ENCODE measurements around the gene MRAS.

MRAS gene

GRCh38 chr3:138351151-138351550 lies 2.8 kb downstream of the MRAS start:
- DNase-seq (ENCODE audit: extremely low read depth, insufficient read length), result no peak
- Histone ChIP-seq H3K27me3 (replicated peaks; ENCODE audit: control insufficient read depth, insufficient read depth, low read length) (peaks cover 3% of the 10 kb centered on the region), H3K36me3 (ENCODE audit: control insufficient read depth, insufficient read depth, low read length) (no peaks in the 10 kb centered on the region), H3K4me3 (replicated peaks; ENCODE audit: low read depth, low read length) (no peak overlapping the region)
- TF ChIP-seq CTCF (IDR thresholded peaks at IDR 0.05; ENCODE audit: insufficient read depth, low read length, poor library complexity, severe bottlenecking), result no peak

GRCh38 chr3:138351916-138352550 lies 3.7 kb downstream of the MRAS start:
- H3K4me3 ChIP-seq (replicated peaks; ENCODE audit: low read depth, low read length), result no peak overlapping the region
- H3K27me3 ChIP-seq (replicated peaks; ENCODE audit: control insufficient read depth, insufficient read depth, low read length), result peaks cover 3% of the 10 kb centered on the region
- no peak for DNase-seq (ENCODE audit: extremely low read depth, insufficient read length)
- no peaks in the 10 kb centered on the region for H3K36me3 ChIP-seq (ENCODE audit: control insufficient read depth, insufficient read depth, low read length)
- no peak for TF ChIP-seq CTCF (IDR thresholded peaks at IDR 0.05; ENCODE audit: insufficient read depth, low read length, poor library complexity, severe bottlenecking)

GRCh38 chr3:138354376-138354775 lies 6.0 kb downstream of the MRAS start:
- no peak overlapping the region for H3K4me3 ChIP-seq (replicated peaks; ENCODE audit: low read depth, low read length)
- no peaks in the 10 kb centered on the region for H3K36me3 ChIP-seq (ENCODE audit: control insufficient read depth, insufficient read depth, low read length)
- peaks cover under 1% of the 10 kb centered on the region for H3K27me3 ChIP-seq (replicated peaks; ENCODE audit: control insufficient read depth, insufficient read depth, low read length)
- TF ChIP-seq CTCF (IDR thresholded peaks at IDR 0.05; ENCODE audit: insufficient read depth, low read length, poor library complexity, severe bottlenecking), result no peak
- no peak for DNase-seq (ENCODE audit: extremely low read depth, insufficient read length)

- no peak for TF ChIP-seq CTCF (IDR thresholded peaks at IDR 0.05; ENCODE audit: insufficient read depth, low read length, poor library complexity, severe bottlenecking)
- no peaks in the 10 kb centered on the region; the same call in none of the 2 replicates for H3K27me3 ChIP-seq (replicated peaks; ENCODE audit: control insufficient read depth, insufficient read depth, low read length)
- H3K4me3 ChIP-seq (replicated peaks; ENCODE audit: low read depth, low read length), result no peak overlapping the region
- DNase-seq (ENCODE audit: extremely low read depth, insufficient read length), result no peak
- H3K36me3 ChIP-seq (ENCODE audit: control insufficient read depth, insufficient read depth, low read length), result no peaks in the 10 kb centered on the region
These were observed 6.7 kb downstream of the MRAS start for GRCh38 chr3:138355071-138355470.

- Histone ChIP-seq H3K36me3 (ENCODE audit: control insufficient read depth, insufficient read depth, low read length) (no peaks in the 10 kb centered on the region), H3K27me3 (replicated peaks; ENCODE audit: control insufficient read depth, insufficient read depth, low read length) (no peaks in the 10 kb centered on the region; the same call in none of the 2 replicates)
- TF ChIP-seq CTCF (IDR thresholded peaks at IDR 0.05; ENCODE audit: insufficient read depth, low read length, poor library complexity, severe bottlenecking), result no peak
These were observed 8.5 kb downstream of the MRAS start for GRCh38 chr3:138356730-138357405.

More at GRCh38 chr3:138356730-138357405, 8.5 kb downstream of the MRAS start:
- no peak overlapping the region for H3K4me3 ChIP-seq (replicated peaks; ENCODE audit: low read depth, low read length)
- DNase-seq (ENCODE audit: extremely low read depth, insufficient read length), result no peak

Data from GM06990 (cell line).